ENCODE data around the gene SLC35E2B. TPM values are rescaled to one million over a fixed set of nuclear protein-coding genes. Genes with fewer than 3 reads are reported as not detected.
"Not testable (repeated sequence)": the region's sequence is repeated elsewhere in the genome, so short reads cannot be mapped to it uniquely, and the experiment has no call there.

The SLC35E2B gene
- total and polyA plus RNA-seq, 11 donors = 12.2 to 29.2 (median 20.1) TPM

DNA sequence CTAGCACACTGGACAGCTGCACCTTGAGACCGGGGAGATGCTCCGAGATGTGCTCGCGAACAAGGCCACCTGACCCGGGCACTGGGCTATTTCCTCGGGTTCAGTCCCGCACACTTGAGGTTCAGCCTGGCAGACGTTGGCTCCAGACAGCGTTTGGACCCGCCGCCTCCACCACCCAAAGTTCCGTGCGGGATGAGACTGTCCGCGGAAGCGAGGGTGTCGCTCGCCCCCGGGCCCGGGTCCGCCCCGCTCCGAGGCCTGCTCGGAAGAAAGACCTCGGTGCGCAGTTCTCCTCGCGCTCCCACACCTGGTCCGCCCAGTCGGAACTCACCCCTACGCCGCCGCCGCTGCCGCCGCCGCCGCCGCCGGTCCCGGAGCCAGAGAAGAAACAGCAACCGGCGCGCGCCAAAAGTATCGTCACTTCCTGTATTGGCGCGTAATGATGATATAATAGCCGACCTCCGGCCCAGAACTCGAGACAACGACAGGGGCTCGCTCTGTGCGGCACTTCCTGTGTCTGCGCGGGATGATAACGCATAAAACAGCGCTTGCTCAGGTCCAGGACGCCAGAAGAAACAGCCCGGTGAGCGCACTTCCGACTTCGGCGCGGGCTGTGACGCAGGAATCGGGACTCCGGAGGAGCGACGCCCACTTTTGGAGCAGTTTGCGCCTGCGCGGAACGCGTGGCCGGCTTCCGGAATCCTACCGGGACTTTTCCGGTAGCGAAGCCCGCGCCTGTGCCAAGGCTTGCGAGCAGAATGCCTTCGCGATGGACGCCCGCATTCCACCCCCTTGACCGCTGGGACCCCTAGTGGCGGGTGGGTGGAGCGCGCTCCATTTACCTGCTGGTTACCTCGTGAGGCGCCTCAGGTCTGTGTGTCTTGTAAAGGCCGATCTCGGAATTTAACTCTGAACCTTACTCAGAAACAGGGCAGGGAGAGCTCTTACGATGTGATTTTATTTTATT, 33.7 kb downstream of the SLC35E2B start, which contains the start of gene CDK11B:
Gene CDK11B (minus strand): TSS at position 422 of the 967 bp plus-strand sequence. CDS start 1,519 bp downstream, outside the sequence.
- H3K27me3 ChIP-seq, H3K9me3 ChIP-seq: not testable (repeated sequence)
- H3K4me3 ChIP-seq = peak within 1 kb of the TSS; percentile 50 to 75 (median 68)
- DNase-seq = peak; percentile 95 to 97 (median 95)
- peaks cover 4 to 41% (median 33%) of the 10 kb centered on the region in 9 donors for H3K36me3 ChIP-seq
- 0% methylated on average over 55 to 71 of the region's 96 CpGs for WGBS, 4 donors
- H3K4me1 ChIP-seq = peaks cover 0 to 22% (median 1%) of the 10 kb centered on the region in 12 donors
- TF ChIP-seq POLR2A (IDR thresholded peaks at IDR 0.05) = peak in 1 of 2 donors; percentile 47
- TF ChIP-seq, protein P1, sequence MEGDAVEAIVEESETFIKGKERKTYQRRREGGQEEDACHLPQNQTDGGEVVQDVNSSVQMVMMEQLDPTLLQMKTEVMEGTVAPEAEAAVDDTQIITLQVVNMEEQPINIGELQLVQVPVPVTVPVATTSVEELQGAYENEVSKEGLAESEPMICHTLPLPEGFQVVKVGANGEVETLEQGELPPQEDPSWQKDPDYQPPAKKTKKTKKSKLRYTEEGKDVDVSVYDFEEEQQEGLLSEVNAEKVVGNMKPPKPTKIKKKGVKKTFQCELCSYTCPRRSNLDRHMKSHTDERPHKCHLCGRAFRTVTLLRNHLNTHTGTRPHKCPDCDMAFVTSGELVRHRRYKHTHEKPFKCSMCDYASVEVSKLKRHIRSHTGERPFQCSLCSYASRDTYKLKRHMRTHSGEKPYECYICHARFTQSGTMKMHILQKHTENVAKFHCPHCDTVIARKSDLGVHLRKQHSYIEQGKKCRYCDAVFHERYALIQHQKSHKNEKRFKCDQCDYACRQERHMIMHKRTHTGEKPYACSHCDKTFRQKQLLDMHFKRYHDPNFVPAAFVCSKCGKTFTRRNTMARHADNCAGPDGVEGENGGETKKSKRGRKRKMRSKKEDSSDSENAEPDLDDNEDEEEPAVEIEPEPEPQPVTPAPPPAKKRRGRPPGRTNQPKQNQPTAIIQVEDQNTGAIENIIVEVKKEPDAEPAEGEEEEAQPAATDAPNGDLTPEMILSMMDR (IDR thresholded peaks at IDR 0.05) = peak in 11 of 12 donors; percentile 11 to 42 (median 33)
- intact Hi-C loops (cut with DNase I) = loop anchor here in 2 of 10 donors (5.0 to 10.0 kb wide), 2 partner anchors 63 to 84 kb away; partner anchors contain the start of genes CDK11A (in 1 of the 2) and SSU72 (in 1 of the 2)
- peak; percentile 79 to 96 (median 92) for ATAC-seq
- H3K27ac ChIP-seq = peak within 1 kb of the TSS; percentile 89 to 100 (median 94)

- H3K27me3 ChIP-seq; intact Hi-C loops (cut with DNase I); H3K4me3 ChIP-seq; H3K4me1 ChIP-seq; DNase-seq; H3K27ac ChIP-seq; H3K9me3 ChIP-seq: not testable (repeated sequence)
- peaks cover 0 to 77% (median 74%) of the 10 kb centered on the region in 9 donors for H3K36me3 ChIP-seq
- WGBS, 4 donors = 85 to 96% (median 92%) methylated on average over 11 of the region's 11 CpGs
- peak in 1 of 4 donors; percentile 29 for ATAC-seq
Observed at GRCh38 chr1:1648265-1648664, 44.3 kb downstream of the SLC35E2B start.

DNA sequence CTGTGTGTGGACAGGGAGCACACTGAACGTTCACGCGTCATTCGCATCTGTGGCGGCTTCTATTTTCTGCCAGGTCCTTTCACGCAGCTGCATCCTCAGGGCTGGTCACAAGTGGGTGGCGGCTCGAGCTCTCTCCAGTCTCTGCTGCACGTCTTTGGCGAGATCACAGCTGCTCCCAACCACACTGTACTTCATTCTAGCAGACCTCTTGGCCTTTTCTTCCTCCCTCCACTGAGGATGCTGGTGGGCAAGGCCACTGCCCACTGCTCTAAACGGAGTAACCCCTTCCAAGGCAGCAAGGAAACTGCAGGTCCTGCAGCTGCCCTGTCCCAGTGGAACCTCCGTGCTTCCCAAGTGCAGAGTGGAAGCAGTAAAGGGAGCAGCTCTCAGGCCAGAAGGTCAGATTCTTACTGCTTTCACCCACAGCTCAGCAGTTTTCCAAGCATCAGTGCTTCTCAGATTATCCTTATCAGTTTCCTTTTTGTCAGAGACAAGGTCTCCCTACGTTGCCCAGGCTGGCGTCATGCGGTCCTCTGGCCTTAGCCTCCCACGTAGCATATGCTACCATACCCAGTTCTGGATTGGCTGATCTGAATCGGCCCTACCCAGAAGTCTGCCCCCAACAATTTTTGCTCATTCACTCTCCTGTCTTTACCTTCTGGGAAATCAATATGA, 44.9 kb downstream of the SLC35E2B start:
- H3K27ac ChIP-seq; H3K4me1 ChIP-seq; intact Hi-C loops (cut with DNase I); DNase-seq; H3K9me3 ChIP-seq; H3K4me3 ChIP-seq; H3K27me3 ChIP-seq: not testable (repeated sequence)
- WGBS, 4 donors = 85 to 89% (median 86%) methylated on average over 17 of the region's 17 CpGs
- peak in 1 of 4 donors; percentile 19 for ATAC-seq
- H3K36me3 ChIP-seq = peaks cover 0 to 71% (median 68%) of the 10 kb centered on the region in 9 donors

DNA sequence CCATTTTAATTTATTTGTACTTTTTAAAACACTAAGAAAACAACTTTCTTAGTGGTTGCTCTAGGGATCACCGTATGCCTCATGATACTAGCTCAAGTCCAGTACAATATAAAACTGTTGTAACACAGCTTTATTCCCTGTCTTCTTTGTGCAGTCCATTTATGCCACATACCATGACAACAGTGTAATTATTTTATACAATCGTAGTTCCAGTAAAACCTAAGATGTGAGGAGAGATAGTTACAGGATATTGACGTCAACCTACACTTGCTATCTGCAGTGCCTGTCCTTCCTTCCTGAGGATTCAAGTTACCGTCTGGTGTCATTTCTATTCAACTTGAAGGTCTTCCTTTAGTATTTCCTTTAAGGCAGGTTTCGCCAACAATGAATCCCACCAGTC, 46.3 kb downstream of the SLC35E2B start:
- 73 to 78% (median 74%) methylated on average over 5 of the region's 5 CpGs for WGBS, 4 donors
- intact Hi-C loops (cut with DNase I); H3K4me3 ChIP-seq; H3K27ac ChIP-seq; H3K27me3 ChIP-seq; H3K9me3 ChIP-seq; DNase-seq; H3K4me1 ChIP-seq: not testable (repeated sequence)
- ATAC-seq = peak in 1 of 4 donors; percentile 33
- H3K36me3 ChIP-seq = peaks cover 0 to 58% (median 55%) of the 10 kb centered on the region in 9 donors

- H3K9me3 ChIP-seq; ATAC-seq; H3K27ac ChIP-seq; intact Hi-C loops (cut with DNase I); H3K27me3 ChIP-seq; DNase-seq; H3K4me1 ChIP-seq; H3K4me3 ChIP-seq: not testable (repeated sequence)
- 94 to 97% (median 96%) methylated on average over 14 to 33 of the region's 38 CpGs for WGBS, 4 donors
- H3K36me3 ChIP-seq = peaks cover 0 to 48% (median 29%) of the 10 kb centered on the region in 9 donors
Observed at GRCh38 chr1:1640711-1641461, 51.7 kb downstream of the SLC35E2B start.

- intact Hi-C loops (cut with DNase I); H3K27ac ChIP-seq; H3K4me3 ChIP-seq; H3K27me3 ChIP-seq; DNase-seq; H3K9me3 ChIP-seq; ATAC-seq; H3K4me1 ChIP-seq: not testable (repeated sequence)
- H3K36me3 ChIP-seq = peaks cover 0 to 45% (median 25%) of the 10 kb centered on the region in 9 donors
- 85 to 95% (median 93%) methylated on average over 4 to 19 of the region's 25 CpGs for WGBS, 4 donors
Observed at GRCh38 chr1:1640081-1640480, 52.5 kb downstream of the SLC35E2B start.

DNA sequence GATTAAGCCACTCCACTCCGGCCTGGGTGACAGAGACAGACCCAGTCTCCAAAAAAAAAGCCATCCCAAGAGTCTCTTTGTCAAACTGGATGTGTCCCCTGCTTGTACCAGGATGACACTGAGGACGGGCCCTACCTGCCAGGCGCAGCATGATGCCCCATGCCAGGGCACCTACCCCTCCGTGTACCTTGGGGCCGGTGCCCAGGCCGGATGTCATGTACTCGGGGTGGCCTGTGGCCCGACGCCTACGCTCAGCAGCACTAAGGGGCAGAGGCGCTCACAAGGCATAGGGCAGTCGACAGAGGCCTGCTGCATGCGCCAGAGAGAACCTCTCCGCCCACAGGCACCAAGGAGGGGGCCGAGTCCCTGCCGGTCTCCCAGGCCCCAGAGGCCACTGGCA, 53.2 kb downstream of the SLC35E2B start:
- peaks cover 0 to 42% (median 25%) of the 10 kb centered on the region in 9 donors for H3K36me3 ChIP-seq
- H3K4me1 ChIP-seq; intact Hi-C loops (cut with DNase I); ATAC-seq; H3K27me3 ChIP-seq; H3K4me3 ChIP-seq; H3K9me3 ChIP-seq; H3K27ac ChIP-seq; DNase-seq: not testable (repeated sequence)
- 93 to 95% (median 94%) methylated on average over 16 of the region's 16 CpGs; no CpG with 5 or more reads in 1 of the 4 donors for WGBS, 4 donors

GRCh38 chr1:1638528-1638927, 54.1 kb downstream of the SLC35E2B start:
- H3K4me1 ChIP-seq; intact Hi-C loops (cut with DNase I): not testable (repeated sequence)
- 86 to 96% (median 94%) methylated on average over 1 to 12 of the region's 13 CpGs for WGBS, 4 donors

More at GRCh38 chr1:1638528-1638927, 54.1 kb downstream of the SLC35E2B start:
- not testable (repeated sequence) for H3K9me3 ChIP-seq, DNase-seq, H3K27ac ChIP-seq, ATAC-seq, H3K27me3 ChIP-seq, H3K4me3 ChIP-seq
- H3K36me3 ChIP-seq = peaks cover 0 to 42% (median 25%) of the 10 kb centered on the region in 9 donors

All from heart left ventricle (tissue), 16 donors.